Panc1 (cell line): ENCODE results near the gene SNX3. TPM values are rescaled to one million over a fixed set of nuclear protein-coding genes. Genes with fewer than 3 reads are reported as not detected.
"Not testable (repeated sequence)": the region's sequence is repeated elsewhere in the genome, so short reads cannot be mapped to it uniquely, and the experiment has no call there.

Experiments
- ATAC-seq: fragments of 200-7000 bp; cut with Tn5 transposase; 2 replicates; pipeline ENCODE4 v1.9.1; 2020; ENCODE audit warnings: mild to moderate bottlenecking, moderate library complexity
- BruUV-seq: library from RNA; stranded (reverse); fragments of 400-500 nt; replicated peaks from 2 replicates; lab custom pipeline; 2021; lab: Mats Ljungman, UMichigan
- CTCF ChIA-PET: fragments of 300-600 bp; sonication (Branson Sonifier 250); formaldehyde crosslinking; loops from one replicate; lab custom pipeline; 2022; ENCODE audit warnings: antibody characterized with exemption; lab: Charles Lee
- POLR2A ChIA-PET: fragments of 300-600 bp; sonication (Branson Sonifier 250); formaldehyde crosslinking; loops from one replicate; lab custom pipeline; 2022; ENCODE audit warnings: antibody characterized with exemption; lab: Charles Lee
- DNase-seq: peaks from one replicate; pipeline ENCODE4 v3.0.0-alpha.2; 2010; ENCODE audit warnings: low read depth, low spot score
- H3K27ac ChIP-seq: 2 replicates; pipeline ENCODE4 v1.5.1; 2011; ENCODE audit warnings: mild to moderate bottlenecking, low read length, inconsistent platforms
- H3K27me3 ChIP-seq: fragments of 200-500 bp; sonication (Bioruptor generic); 2 replicates; pipeline ENCODE4 v1.6.0; 2014; ENCODE audit warnings: low read length, inconsistent platforms; ENCODE audit not compliant: control insufficient read depth, insufficient read depth
- H3K36me3 ChIP-seq: fragments of 200-500 bp; sonication (Bioruptor generic); 2 replicates; pipeline ENCODE4 v1.5.1; 2014; ENCODE audit warnings: inconsistent platforms, mild to moderate bottlenecking, low read length, moderate library complexity; ENCODE audit not compliant: control insufficient read depth, insufficient read depth
- H3K4me1 ChIP-seq: 2 replicates; pipeline ENCODE4 v1.5.1; 2011; ENCODE audit warnings: inconsistent platforms, mild to moderate bottlenecking, low read length, moderate library complexity; ENCODE audit not compliant: control insufficient read depth, insufficient read depth
- H3K4me3 ChIP-seq, 2 experiments: 2 replicates each; pipeline ENCODE4 v1.5.1; 2011 to 2012; ENCODE audit warnings: low read depth in 2 of 2, low read length in 2 of 2, mild to moderate bottlenecking in 2 of 2, inconsistent platforms in 1 of 2, moderate library complexity in 1 of 2
- H3K9me3 ChIP-seq: fragments of 200-500 bp; sonication (Bioruptor generic); 2 replicates; pipeline ENCODE4 v1.5.1; 2014; ENCODE audit warnings: low read depth, mild to moderate bottlenecking, inconsistent platforms, low read length, moderate library complexity; ENCODE audit not compliant: control insufficient read depth, insufficient read depth
- CTCF ChIP-seq: fragments of 450-650 bp; IDR thresholded peaks from 2 replicates; pipeline ENCODE4 v1.5.1; 2017; ENCODE audit warnings: mild to moderate bottlenecking
- POLR2AphosphoS5 ChIP-seq: IDR thresholded peaks from 2 replicates; pipeline ENCODE4 v1.6.1; 2012; ENCODE audit warnings: mild to moderate bottlenecking, low read depth, low read length, moderate library complexity
- REST ChIP-seq, 2 experiments: IDR thresholded peaks; 2 replicates each; pipeline ENCODE4 v1.6.1; 2011 to 2012; ENCODE audit warnings: low read depth in 2 of 2, control low read depth in 1 of 2, low read length in 1 of 2, mild to moderate bottlenecking in 1 of 2, moderate library complexity in 1 of 2; ENCODE audit not compliant: insufficient read depth in 1 of 2
- SIN3A ChIP-seq: IDR thresholded peaks from 2 replicates; pipeline ENCODE4 v1.6.1; 2012; ENCODE audit warnings: low read depth, mild to moderate bottlenecking, low read length, moderate library complexity, borderline replicate concordance; ENCODE audit not compliant: insufficient read depth
- TCF7L2 ChIP-seq: IDR thresholded peaks from 2 replicates; pipeline ENCODE4 v1.6.1; 2011; ENCODE audit warnings: mild to moderate bottlenecking, low read depth, low read length, inconsistent platforms
- in situ Hi-C: cut with HindIII; loops from 2 replicates; pipeline ENCODE4 v1.10.0; 2016; ENCODE audit warnings: low sequenced_read_pairs, low pct_unique_long_range_greater_than_20kb
- intact Hi-C: fragments of 100-400 bp; cut with micrococcal nuclease; formaldehyde crosslinking; loops from one replicate; pipeline ENCODE4 v1.10.0; 2022; ENCODE audit not compliant: unreplicated experiment
- total RNA-seq: library from RNA; stranded (reverse); gene quantifications from one replicate; pipeline ENCODE4 v1.2.1, GENCODE V29; 2021; ENCODE audit not compliant: unreplicated experiment

SNX3 gene
- total RNA-seq, 1 experiment from 2014 or later, result 223 TPM

- CTCF ChIA-PET, result interaction anchor here (1.7 kb wide), 1 partner anchor 244 kb away, joined by 5 read pairs; no protein-coding TSS in a partner anchor
- no peaks in the 10 kb centered on the region for H3K27me3 ChIP-seq
- TF ChIP-seq POLR2AphosphoS5, result no peak
- peak; percentile 31 for TF ChIP-seq CTCF
- H3K4me3 ChIP-seq, result no peak overlapping the region
- POLR2A ChIA-PET, result no interaction called here
- DNase-seq, result no peak
- intact Hi-C loops, result no loop called here
- in situ Hi-C loops, result no loop called here
- no peak for ATAC-seq
- no peaks in the 10 kb centered on the region for H3K36me3 ChIP-seq
- H3K9me3 ChIP-seq, result no peaks in the 10 kb centered on the region
- H3K4me1 ChIP-seq, result no peaks in the 10 kb centered on the region
- no peak overlapping the region for H3K27ac ChIP-seq
- no TSS peak for BruUV-seq
Observed at GRCh38 chr6:108247965-108248536, 12.8 kb downstream of the SNX3 start.

- in situ Hi-C loops, H3K4me1 ChIP-seq, ATAC-seq, H3K27me3 ChIP-seq, intact Hi-C loops, BruUV-seq, CTCF ChIA-PET, H3K9me3 ChIP-seq, H3K36me3 ChIP-seq, DNase-seq, H3K4me3 ChIP-seq, H3K27ac ChIP-seq: not testable (repeated sequence)
- POLR2A ChIA-PET, result interaction anchor here (0.6 kb wide), 1 partner anchor 204 kb away, joined by 7 read pairs; no protein-coding TSS in a partner anchor
Observed at GRCh38 chr6:108245095-108245494, 15.7 kb downstream of the SNX3 start.

- POLR2A ChIA-PET, result no interaction called here
- CTCF ChIA-PET, result no interaction called here
- no peaks in the 10 kb centered on the region; the same call in 1 of the 2 replicates for H3K36me3 ChIP-seq
Observed at GRCh38 chr6:108243836-108244235, 17.0 kb downstream of the SNX3 start.

More at GRCh38 chr6:108243836-108244235, 17.0 kb downstream of the SNX3 start:
- BruUV-seq, result no TSS peak
- in situ Hi-C loops (no loop called here), intact Hi-C loops (no loop called here)
- H3K27me3 ChIP-seq, result no peaks in the 10 kb centered on the region
- H3K4me3 ChIP-seq, result no peak overlapping the region
- ATAC-seq, result no peak
- H3K4me1 ChIP-seq, result no peaks in the 10 kb centered on the region
- no peak overlapping the region for H3K27ac ChIP-seq
- no peak for TF ChIP-seq REST (IDR thresholded peaks at IDR 0.05; ENCODE audit: insufficient read depth in 1 of 2, low read depth in 2 of 2, low read length in 1 of 2)
- TF ChIP-seq POLR2AphosphoS5, result no peak
- TF ChIP-seq CTCF, result no peak
- no peak for TF ChIP-seq SIN3A
- no peak for TF ChIP-seq TCF7L2
- no peaks in the 10 kb centered on the region for H3K9me3 ChIP-seq
- no peak for DNase-seq
